DOHH2 (cell line): Measurements from ENCODE around the gene CCDC78.
A peak's percentile ranks its signal among the peaks of the same experiment; 100 is the strongest.

Source experiments
- H3F3A ChIP-seq: fragments of 200-600 bp; sonication (generic), shearing (Covaris generic); 2 replicates; pipeline ENCODE4 v1.6.0; 2016; ENCODE audit warnings: antibody characterized with exemption, mild to moderate bottlenecking; ENCODE audit not compliant: control insufficient read depth, insufficient read depth
- H3K27ac ChIP-seq: fragments of 200-600 bp; sonication (generic); 2 replicates; pipeline ENCODE4 v1.5.1; 2014; ENCODE audit warnings: low read depth, mild to moderate bottlenecking, low read length, moderate library complexity
- H3K27me3 ChIP-seq: fragments of 200-600 bp; sonication (generic); 2 replicates; pipeline ENCODE4 v1.6.1; 2014; ENCODE audit warnings: mild to moderate bottlenecking, low read length, mixed read lengths; ENCODE audit not compliant: control insufficient read depth
- H3K36me3 ChIP-seq: fragments of 200-600 bp; sonication (generic); 2 replicates; pipeline ENCODE4 v1.6.1; 2014; ENCODE audit warnings: mild to moderate bottlenecking, low read length, moderate library complexity, mixed read lengths; ENCODE audit not compliant: control insufficient read depth
- H3K4me1 ChIP-seq: fragments of 200-600 bp; sonication (generic); 2 replicates; pipeline ENCODE4 v1.6.1; 2014; ENCODE audit warnings: mild to moderate bottlenecking, low read length, mixed read lengths; ENCODE audit not compliant: control insufficient read depth
- H3K4me2 ChIP-seq: fragments of 200-600 bp; sonication (generic); 2 replicates; pipeline ENCODE4 v1.6.0; 2014; ENCODE audit warnings: mild to moderate bottlenecking, low read length, moderate library complexity
- H3K4me3 ChIP-seq: fragments of 200-600 bp; sonication (generic); 2 replicates; pipeline ENCODE4 v1.5.1; 2014; ENCODE audit warnings: mild to moderate bottlenecking, low read length, mixed read lengths
- H3K79me2 ChIP-seq: fragments of 200-600 bp; sonication (generic); 2 replicates; pipeline ENCODE4 v1.6.1; 2014; ENCODE audit warnings: mild to moderate bottlenecking, low read length, mixed read lengths; ENCODE audit not compliant: control insufficient read depth
- H3K9me2 ChIP-seq: fragments of 200-600 bp; sonication (generic); replicated peaks from 2 replicates; pipeline ENCODE4 v1.6.1; 2014; ENCODE audit warnings: mild to moderate bottlenecking, low read length, mixed read lengths; ENCODE audit not compliant: control insufficient read depth
- H3K9me3 ChIP-seq: fragments of 200-600 bp; sonication (generic); 2 replicates; pipeline ENCODE4 v1.6.1; 2014; ENCODE audit warnings: antibody characterized with exemption, low read length, mixed read lengths; ENCODE audit not compliant: control insufficient read depth, insufficient read depth
- H4K20me1 ChIP-seq: fragments of 200-600 bp; sonication (generic); 2 replicates; pipeline ENCODE4 v1.6.0; 2014; ENCODE audit warnings: low read depth, mild to moderate bottlenecking, antibody characterized with exemption, low read length, moderate library complexity; ENCODE audit not compliant: control insufficient read depth, insufficient read depth
- EZH2phosphoT487 ChIP-seq: fragments of 200-600 bp; sonication (generic); IDR thresholded peaks from 2 replicates; pipeline ENCODE4 v1.6.1; 2017; ENCODE audit warnings: borderline replicate concordance, mild to moderate bottlenecking, antibody characterized with exemption, low read length, moderate library complexity, mixed read lengths
- TF ChIP-seq, protein P1 (sequence below): fragments of 200-600 bp; sonication (generic); IDR thresholded peaks from one replicate; pipeline ENCODE4 v1.5.1; 2014; ENCODE audit warnings: antibody characterized with exemption, mild to moderate bottlenecking, low read depth, low read length; ENCODE audit not compliant: poor library complexity, severe bottlenecking

The CCDC78 gene

DNA sequence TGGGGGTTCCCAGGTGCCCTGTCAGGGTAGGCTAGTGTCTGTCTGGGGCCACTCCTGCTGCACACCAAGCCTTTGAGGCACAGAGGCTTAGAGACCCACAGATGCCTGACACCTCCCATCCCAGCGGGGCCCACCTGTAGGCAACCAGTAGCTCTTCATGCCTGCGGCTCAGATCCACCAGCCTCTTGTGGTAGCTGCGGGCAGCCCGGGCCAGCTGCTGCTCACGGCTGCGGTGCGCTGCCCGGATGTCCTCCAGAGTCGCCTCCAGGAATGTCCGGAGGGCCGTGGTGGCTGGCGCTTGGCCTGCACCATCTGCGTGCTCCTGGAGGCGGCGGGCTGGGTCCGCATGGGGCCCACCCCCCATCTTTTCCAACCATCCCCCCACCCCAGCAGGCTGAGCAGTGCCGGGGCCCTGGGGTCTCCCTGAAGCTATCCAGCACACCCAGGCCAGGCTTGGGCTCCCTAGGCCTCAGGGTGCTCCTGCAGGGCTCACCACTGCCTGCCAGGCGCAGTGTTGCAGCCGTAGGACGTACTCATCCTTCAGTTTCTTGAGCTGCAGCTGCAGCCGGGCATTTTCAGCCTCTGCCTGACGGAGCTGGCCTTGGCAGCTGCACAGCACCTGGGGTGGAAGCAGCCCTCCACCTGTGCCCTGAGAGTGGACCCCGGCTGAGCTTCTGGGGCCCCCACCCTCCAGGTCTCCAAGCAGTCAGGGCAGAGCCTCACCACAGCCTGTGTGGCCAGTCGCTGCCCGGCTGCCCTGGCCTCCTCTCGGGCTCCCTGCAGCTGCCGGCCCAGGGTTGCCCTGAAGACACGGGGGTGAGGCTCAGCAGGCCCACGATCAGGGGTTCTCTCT, 1.8 kb downstream of the CCDC78 start:
- no peak overlapping the region for H3K4me3 ChIP-seq
- H3K4me2 ChIP-seq: peak overlapping the region; percentile 27; the same call in 1 of the 2 replicates
- no peak overlapping the region for H3K27ac ChIP-seq
- H3K27me3 ChIP-seq: no peaks in the 10 kb centered on the region
- H3F3A ChIP-seq: peaks cover 12% of the 10 kb centered on the region; the same call in 1 of the 2 replicates
- no peak for TF ChIP-seq EZH2phosphoT487
- TF ChIP-seq, protein P1, sequence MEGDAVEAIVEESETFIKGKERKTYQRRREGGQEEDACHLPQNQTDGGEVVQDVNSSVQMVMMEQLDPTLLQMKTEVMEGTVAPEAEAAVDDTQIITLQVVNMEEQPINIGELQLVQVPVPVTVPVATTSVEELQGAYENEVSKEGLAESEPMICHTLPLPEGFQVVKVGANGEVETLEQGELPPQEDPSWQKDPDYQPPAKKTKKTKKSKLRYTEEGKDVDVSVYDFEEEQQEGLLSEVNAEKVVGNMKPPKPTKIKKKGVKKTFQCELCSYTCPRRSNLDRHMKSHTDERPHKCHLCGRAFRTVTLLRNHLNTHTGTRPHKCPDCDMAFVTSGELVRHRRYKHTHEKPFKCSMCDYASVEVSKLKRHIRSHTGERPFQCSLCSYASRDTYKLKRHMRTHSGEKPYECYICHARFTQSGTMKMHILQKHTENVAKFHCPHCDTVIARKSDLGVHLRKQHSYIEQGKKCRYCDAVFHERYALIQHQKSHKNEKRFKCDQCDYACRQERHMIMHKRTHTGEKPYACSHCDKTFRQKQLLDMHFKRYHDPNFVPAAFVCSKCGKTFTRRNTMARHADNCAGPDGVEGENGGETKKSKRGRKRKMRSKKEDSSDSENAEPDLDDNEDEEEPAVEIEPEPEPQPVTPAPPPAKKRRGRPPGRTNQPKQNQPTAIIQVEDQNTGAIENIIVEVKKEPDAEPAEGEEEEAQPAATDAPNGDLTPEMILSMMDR: no peak
- peaks cover 9% of the 10 kb centered on the region for H3K79me2 ChIP-seq
- no peaks in the 10 kb centered on the region for H3K9me3 ChIP-seq
- peaks cover 61% of the 10 kb centered on the region for H3K4me1 ChIP-seq
- peaks cover 32% of the 10 kb centered on the region for H3K36me3 ChIP-seq
- 0 out of 2 replicates have a peak, but pooled peaks cover 3% of the 10 kb centered on the region for H4K20me1 ChIP-seq
- H3K9me2 ChIP-seq: no peaks in the 10 kb centered on the region

DNA sequence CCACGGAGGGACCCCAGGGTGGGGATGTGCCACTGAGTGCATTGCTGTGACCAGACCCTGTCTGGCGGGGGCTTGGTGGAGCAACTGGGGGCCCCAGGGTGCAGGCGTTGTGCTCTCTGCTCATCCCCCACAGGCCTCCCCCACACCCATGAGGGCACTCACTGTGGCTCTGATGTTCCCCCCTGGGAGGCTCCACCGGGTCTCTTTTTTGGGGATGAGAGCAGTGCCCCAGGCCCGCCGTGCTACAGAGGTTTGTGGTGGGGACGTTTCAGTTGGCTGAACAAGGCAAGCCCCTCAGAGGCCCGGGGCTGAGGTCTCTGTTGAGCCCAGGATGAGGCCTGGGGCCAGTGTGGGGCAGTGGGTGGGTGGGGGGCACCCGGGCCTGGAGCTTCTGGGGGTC, 2.5 kb downstream of the CCDC78 start:
- no peaks in the 10 kb centered on the region for H3K9me3 ChIP-seq
- peaks cover 9% of the 10 kb centered on the region for H3K79me2 ChIP-seq
- no peak for TF ChIP-seq EZH2phosphoT487
- TF ChIP-seq, protein P1: no peak
- H3K36me3 ChIP-seq: peaks cover 26% of the 10 kb centered on the region
- H3K27me3 ChIP-seq: no peaks in the 10 kb centered on the region
- no peak overlapping the region for H3K27ac ChIP-seq
- no peak overlapping the region for H3K4me3 ChIP-seq
- H3K4me1 ChIP-seq: peaks cover 64% of the 10 kb centered on the region
- peak overlapping the region; percentile 27 for H3K4me2 ChIP-seq
- H4K20me1 ChIP-seq: 0 out of 2 replicates have a peak, but pooled peaks cover 3% of the 10 kb centered on the region
- no peaks in the 10 kb centered on the region for H3K9me2 ChIP-seq
- H3F3A ChIP-seq: peaks cover 11% of the 10 kb centered on the region; the same call in 1 of the 2 replicates

DNA sequence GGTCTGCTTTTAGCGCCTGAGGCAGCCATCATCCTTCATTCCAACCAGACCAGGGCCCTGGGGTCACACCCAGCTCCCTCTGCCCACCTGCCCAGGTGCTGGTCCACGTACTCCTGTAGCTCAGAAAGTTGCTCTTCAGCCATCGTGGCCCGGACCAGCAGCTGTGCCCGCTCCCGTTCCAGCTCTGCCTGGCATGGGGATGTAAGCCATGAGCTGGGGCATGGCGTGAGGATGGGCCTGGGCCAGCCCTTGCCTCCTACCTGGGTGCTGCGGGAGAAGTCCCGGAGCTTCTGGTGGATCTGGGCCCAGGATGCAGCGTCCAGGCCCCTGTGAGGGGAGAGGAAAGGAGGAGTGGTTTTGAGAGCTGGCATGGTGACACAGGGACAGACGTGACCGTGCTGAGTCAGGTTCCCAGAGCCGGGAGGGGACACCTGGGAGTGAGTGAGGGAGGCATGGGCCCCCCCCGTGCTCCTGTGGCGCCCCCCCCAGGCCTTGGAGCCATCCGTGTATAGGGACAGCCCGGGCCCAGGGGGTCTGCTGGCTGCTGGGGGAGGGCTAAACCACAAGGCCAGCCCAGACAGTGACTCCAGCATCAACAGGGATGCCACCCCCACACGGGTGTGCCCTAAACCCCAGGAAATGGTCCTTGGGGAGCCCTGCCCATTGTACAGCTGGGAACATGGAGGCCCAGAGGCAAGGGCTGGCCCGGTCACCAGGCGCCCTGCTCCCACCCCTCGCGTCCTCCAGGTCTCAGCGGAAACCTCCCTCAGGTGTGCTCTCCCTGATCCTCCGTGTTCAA, 3.2 kb downstream of the CCDC78 start:
- TF ChIP-seq, protein P1: no peak
- no peak for TF ChIP-seq EZH2phosphoT487
- H3K4me1 ChIP-seq: peaks cover 60% of the 10 kb centered on the region
- no peak overlapping the region for H3K27ac ChIP-seq

More for the DNA sequence above, 3.2 kb downstream of the CCDC78 start:
- H3K4me3 ChIP-seq: no peak overlapping the region
- H3K36me3 ChIP-seq: peaks cover 26% of the 10 kb centered on the region
- peak overlapping the region; percentile 27 for H3K4me2 ChIP-seq
- 0 out of 2 replicates have a peak, but pooled peaks cover 3% of the 10 kb centered on the region for H4K20me1 ChIP-seq
- no peaks in the 10 kb centered on the region for H3K9me3 ChIP-seq
- H3K27me3 ChIP-seq: no peaks in the 10 kb centered on the region
- peaks cover 11% of the 10 kb centered on the region; the same call in 1 of the 2 replicates for H3F3A ChIP-seq
- peaks cover 9% of the 10 kb centered on the region for H3K79me2 ChIP-seq
- H3K9me2 ChIP-seq: no peaks in the 10 kb centered on the region
